NT2/D1 (cell line): ENCODE measurements around the gene NCAN.

Experiments
- YY1 ChIP-seq: IDR thresholded peaks from 2 replicates; pipeline ENCODE4 v1.6.1; 2011; ENCODE audit not compliant: insufficient read length, insufficient read depth
- ZNF274 ChIP-seq: IDR thresholded peaks from 2 replicates; pipeline ENCODE4 v1.6.1; 2011; ENCODE audit warnings: mild to moderate bottlenecking, low read depth, low read length

DNA sequence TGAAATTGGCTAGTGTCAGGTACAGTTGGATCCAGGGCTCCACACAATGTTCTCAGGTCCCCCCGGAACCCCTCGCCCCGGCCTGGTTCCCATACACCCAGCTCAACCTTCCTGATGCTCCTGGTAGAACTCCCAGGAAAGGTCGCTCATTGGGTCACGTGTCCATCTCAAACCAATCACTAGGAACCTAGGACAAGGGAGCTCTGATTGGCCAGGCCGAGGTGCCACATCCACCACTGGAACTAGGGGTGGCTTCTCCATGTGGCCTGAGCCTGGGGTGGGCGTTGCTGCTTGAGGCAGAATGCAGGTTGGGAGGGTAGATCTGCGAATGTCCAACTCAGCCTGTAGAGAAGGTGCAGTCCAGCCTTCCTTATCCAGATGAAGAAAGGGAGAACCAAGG is 34.8 kb upstream of the NCAN start:
- TF ChIP-seq ZNF274 (no peak), YY1 (no peak)
